Measurements from ENCODE around the gene LMF1. TPM values are rescaled to one million over a fixed set of nuclear protein-coding genes. Genes with fewer than 3 reads are reported as not detected.

Gene LMF1
- total and polyA plus RNA-seq, 9 of the 15 experiments (the other 6 are each of a cell fraction or from before 2014, with no cell fraction given), result 0.11 to 1.6 (median 0.55) TPM; not detected in 1

- TF ChIP-seq WHSC1 (IDR thresholded peaks at IDR 0.05; ENCODE audit: low read length), result no peak
Measured at GRCh38 chr16:1011316-1012082, 40.7 kb upstream of the LMF1 start (continued).

DNA sequence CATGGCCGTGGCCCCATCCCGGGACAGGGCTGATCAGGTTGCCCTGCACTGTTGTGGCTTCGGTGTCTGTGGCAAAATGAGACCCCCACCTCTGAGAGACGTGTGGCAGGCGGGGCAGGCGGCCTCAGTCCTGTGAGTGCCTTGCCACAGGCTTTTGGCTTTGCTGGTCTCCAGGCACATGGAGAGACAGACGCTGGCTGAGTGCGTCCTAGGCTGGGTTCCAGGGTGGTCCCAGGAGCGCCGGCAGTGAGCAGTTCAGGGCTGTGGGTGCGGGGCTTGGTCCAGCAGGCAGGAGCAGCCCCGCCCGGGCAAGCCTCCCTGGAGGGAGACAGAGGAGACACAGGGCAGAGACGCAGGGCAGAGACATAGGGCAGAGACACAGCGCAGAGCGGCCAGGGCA lies 40.0 kb upstream of the LMF1 start:
- ChIA-PET CTCF (ENCODE audit: low intra/inter-chr PET ratio) (no interaction called here), POLR2A (interaction anchor here (0.9 kb wide), 1 partner anchor 37 kb away, joined by 4 read pairs; no protein-coding TSS in a partner anchor)
- H4K20me1 ChIP-seq (replicated peaks; ENCODE audit: control insufficient read depth, insufficient read depth, low read length), result peaks cover 22% of the 10 kb centered on the region
- FAIRE-seq (no peak), DNase-seq (ENCODE audit: extremely low read depth in 1 of 4, low spot score in 3 of 4) (no peak), ATAC-seq (no peak)
- H3K36me3 ChIP-seq (ENCODE audit: control insufficient read depth, insufficient read depth, low read length), result no peaks in the 10 kb centered on the region
- intact Hi-C loops (cut with micrococcal nuclease), result no loop called here
- H3K27ac ChIP-seq (ENCODE audit: extremely low read depth, low read depth, low read length), result no peak overlapping the region
- no peak overlapping the region for H3K4me2 ChIP-seq (ENCODE audit: insufficient read depth, low read length)
- in situ Hi-C loops (cut with MboI), result no loop called here
- TF ChIP-seq UBTF (IDR thresholded peaks at IDR 0.05; ENCODE audit: borderline replicate concordance in 1 of 2, low read depth in 2 of 2, low read length in 2 of 2) (0 out of 4 replicates have a peak, but pooled peaks of 1 of the 2 experiments have one; percentile 2), ZNF431 (CRISPR knock-in tag; IDR thresholded peaks at IDR 0.05) (no peak)
- H3K79me2 ChIP-seq (ENCODE audit: control insufficient read depth, insufficient read depth, low read length), result no peaks in the 10 kb centered on the region
- no peaks in the 10 kb centered on the region for H3K9me1 ChIP-seq (ENCODE audit: control insufficient read depth, insufficient read depth, low read length)
- peaks cover 0 to 15% of the 10 kb centered on the region in 2 experiments; a peak in 1 of 5 replicates for H3K4me1 ChIP-seq (replicated peaks in 1 of 2; ENCODE audit: control insufficient read depth in 2 of 2, insufficient read depth in 2 of 2, low read length in 2 of 2)
- H3K27me3 ChIP-seq (ENCODE audit: control insufficient read depth in 2 of 2, insufficient read depth in 2 of 2, low read length in 2 of 2), result peaks cover 23 to 86% of the 10 kb centered on the region in 2 experiments; a peak in 4 of 5 replicates
- no peak overlapping the region for H2AFZ ChIP-seq (ENCODE audit: low read depth, low read length)
- H3K9me3 ChIP-seq (replicated peaks; ENCODE audit: control insufficient read depth, insufficient read depth, low read depth, low read length), result no peaks in the 10 kb centered on the region
- no peak overlapping the region for H3K9ac ChIP-seq (ENCODE audit: insufficient read depth in 1 of 2, low read depth in 2 of 2, low read length in 2 of 2)
- 4% methylated on average over 16 of the region's 16 CpGs for WGBS (ENCODE audit: insufficient coverage, low coverage, missing lambda C conversion rate)
- H3K4me3 ChIP-seq, result no peak overlapping the region
- no TSS peak for BruUV-seq (replicated peaks)

All from K562 (cell line).